GM21423 (cell line): ENCODE measurements around the gene ZC3H12D.
"Not testable (repeated sequence)": the region's sequence is repeated elsewhere in the genome, so short reads cannot be mapped to it uniquely, and the experiment has no call there.

Experiments used
- ATAC-seq: cut with Tn5 transposase; IDR thresholded peaks from one replicate; pipeline ENCODE4 v1.9.1; 2021; ENCODE audit warnings: mild to moderate bottlenecking, moderate library complexity; ENCODE audit not compliant: unreplicated experiment

Gene ZC3H12D

GRCh38 chr6:149484733-149485700 is at the start of gene ZC3H12D:
TSS of gene ZC3H12D (minus strand) at chr6:149485014. CDS start at chr6:149474543, 10,471 bp downstream.
- peak; percentile 39 for ATAC-seq

DNA sequence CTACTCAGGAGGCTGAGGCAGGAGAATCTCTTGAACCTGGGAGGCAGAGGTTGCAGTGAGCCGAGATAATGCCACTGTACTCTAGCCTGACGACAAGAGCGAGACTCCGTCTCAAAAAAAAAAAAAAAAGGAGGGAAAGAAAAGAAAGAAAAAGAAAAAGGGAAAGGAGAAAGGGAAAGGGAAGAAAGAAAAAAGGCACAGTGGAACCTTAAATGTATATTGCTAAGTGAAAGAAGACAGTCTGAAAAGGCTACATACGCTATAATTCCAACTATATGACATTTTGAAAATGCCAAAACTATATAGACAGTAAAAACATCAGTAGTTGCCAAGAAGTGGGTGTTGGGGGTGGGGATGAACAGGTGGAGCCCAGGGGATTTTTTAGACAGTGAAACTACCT is 44.8 kb upstream of the ZC3H12D start:
- no peak for ATAC-seq

GRCh38 chr6:149515494-149515893 is 30.7 kb upstream of the ZC3H12D start:
- ATAC-seq, result no peak

GRCh38 chr6:149513915-149514314 is 29.1 kb upstream of the ZC3H12D start:
- ATAC-seq, result no peak

GRCh38 chr6:149510793-149511512 is 26.1 kb upstream of the ZC3H12D start:
- ATAC-seq, result no peak

- no peak for ATAC-seq
These were observed 23.7 kb upstream of the ZC3H12D start for GRCh38 chr6:149508485-149508884.

DNA sequence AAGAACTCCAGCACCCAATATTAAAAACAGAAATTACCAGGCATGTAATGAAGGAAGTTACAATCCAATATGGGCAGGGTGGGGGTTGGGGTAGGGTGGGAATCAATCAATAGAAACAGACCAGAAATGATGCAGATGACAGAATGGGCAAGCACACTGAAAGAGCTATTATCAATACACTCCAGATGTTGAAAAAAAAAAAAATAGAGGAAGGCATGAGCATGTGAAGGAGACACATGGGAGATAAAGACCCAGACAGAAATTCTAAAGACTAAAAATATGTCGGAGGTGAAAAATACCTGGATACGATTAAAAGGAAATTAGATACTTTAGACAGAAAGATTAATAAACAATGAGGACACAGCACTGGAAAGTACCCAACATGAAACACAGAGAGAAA is 19.1 kb upstream of the ZC3H12D start:
- ATAC-seq, result no peak

- ATAC-seq, result no peak
These were observed 18.5 kb upstream of the ZC3H12D start for GRCh38 chr6:149503276-149503675.

GRCh38 chr6:149501768-149502167 is 17.0 kb upstream of the ZC3H12D start:
- ATAC-seq, result no peak

DNA sequence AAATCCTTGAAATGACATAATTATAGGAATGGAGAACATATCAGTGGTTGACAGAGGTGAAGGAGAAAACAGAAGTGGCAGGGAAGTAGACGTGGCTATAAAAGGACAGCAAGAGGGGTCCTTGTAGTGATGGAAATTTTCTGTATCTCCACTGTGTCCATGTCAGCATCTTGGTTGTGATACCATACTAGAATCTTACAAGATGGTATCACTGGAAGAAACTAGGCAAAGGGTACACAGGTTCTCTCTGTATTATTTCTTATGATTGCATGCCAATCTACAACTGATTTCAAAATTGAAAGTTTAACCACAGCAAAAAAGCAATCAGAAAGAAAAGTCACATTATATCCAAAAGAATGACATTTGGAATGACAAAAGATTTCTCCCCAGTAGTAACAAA is 16.4 kb upstream of the ZC3H12D start:
- ATAC-seq, result no peak

GRCh38 chr6:149500096-149500495 is 15.3 kb upstream of the ZC3H12D start:
- ATAC-seq, result no peak

DNA sequence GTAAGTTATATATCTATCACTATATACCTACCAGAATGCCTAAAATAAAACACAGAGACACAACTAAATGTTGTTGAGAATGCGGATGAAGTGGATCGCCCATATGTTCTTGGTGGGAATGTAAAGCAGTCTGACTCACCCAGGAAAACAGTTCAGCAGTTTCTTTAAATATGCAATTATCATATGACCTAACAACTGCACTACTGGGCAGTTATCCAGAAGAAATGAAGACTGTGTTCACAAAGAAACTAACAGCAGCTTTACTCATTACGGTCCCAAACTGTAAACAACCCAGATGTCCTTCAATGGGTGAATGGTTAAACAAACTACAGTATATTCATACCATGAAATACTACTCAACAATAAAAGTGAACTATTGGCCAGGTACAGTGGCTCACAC is 14.3 kb upstream of the ZC3H12D start:
- ATAC-seq, result no peak

DNA sequence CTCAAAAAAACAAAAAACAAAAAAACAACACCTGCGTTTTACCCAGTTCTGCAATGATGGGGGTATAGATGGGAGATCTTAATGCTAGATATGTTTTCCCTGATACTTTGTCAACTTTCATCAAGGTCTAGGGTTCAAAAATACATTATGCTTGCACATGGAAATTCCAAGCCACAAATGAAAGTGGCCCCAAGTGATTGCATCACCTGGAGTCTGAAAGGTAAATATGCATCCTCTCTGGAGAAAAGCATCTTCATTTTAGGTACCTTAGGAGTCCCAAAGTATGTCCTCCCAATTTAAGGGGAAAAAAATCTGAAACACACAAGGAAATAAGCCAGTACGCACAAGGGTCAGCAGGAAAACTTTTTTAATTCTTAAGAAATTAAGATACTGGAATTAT is 12.6 kb upstream of the ZC3H12D start:
- ATAC-seq, result no peak

DNA sequence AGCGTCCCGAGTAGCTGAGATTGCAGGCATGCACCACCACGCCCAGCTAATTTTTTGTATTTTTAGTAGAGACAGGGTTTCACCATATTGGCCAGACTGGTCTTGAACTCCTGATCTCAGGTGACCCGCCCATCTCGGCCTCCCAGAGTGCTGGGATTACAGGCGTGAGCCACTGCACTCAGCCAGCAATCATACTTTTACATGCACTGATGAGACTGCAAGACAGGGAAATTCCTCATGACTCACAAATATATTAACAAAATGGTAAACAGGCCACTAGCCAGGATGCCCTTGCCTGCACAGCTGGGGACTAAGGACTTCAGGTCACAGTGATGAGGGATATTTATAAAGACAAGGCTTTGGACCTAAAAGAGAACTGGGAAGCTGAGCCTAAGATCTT is 11.8 kb upstream of the ZC3H12D start:
- peak; percentile 43 for ATAC-seq

- not testable (repeated sequence) for ATAC-seq
These were observed 10.7 kb upstream of the ZC3H12D start for GRCh38 chr6:149495349-149496016.

GRCh38 chr6:149494810-149495209 is 10.0 kb upstream of the ZC3H12D start:
- peak; percentile 63 for ATAC-seq

- ATAC-seq, result no peak
These were observed 9.0 kb upstream of the ZC3H12D start for GRCh38 chr6:149493761-149494320.

- ATAC-seq, result no peak
These were observed 8.1 kb upstream of the ZC3H12D start for GRCh38 chr6:149492798-149493343.

DNA sequence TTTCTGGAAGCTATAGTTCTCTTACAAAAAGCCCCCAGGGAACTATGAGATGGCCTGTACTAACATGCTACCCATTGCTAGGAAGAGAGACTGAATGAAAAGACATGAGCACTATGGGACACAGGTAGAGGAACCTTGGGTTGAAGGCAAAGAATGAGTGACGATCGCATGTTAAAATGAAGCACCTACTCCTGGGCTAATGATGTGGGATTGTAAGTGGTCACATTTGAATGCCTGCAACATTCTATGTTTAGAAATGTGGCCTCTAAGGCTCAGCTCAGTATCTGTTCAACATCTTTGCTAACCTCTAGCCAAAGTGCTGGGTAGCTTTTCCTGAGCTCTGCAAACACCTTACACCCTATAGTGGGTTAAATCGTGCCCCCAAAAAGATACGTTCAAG is 5.2 kb upstream of the ZC3H12D start:
- peak; percentile 36 for ATAC-seq

GRCh38 chr6:149488815-149489214 is 4.0 kb upstream of the ZC3H12D start:
- peak; percentile 23 for ATAC-seq

GRCh38 chr6:149487316-149487715 is 2.5 kb upstream of the ZC3H12D start:
- ATAC-seq, result no peak
